Liver (tissue), 9 donors: ENCODE results near the gene RNASE8. TPM values are rescaled to one million over a fixed set of nuclear protein-coding genes. Genes with fewer than 3 reads are reported as not detected.

Experiments
- DNase-seq: peaks from one replicate; pipeline ENCODE4 v3.0.0-alpha.2; 2017; ENCODE audit warnings: low spot score
- H3K27ac ChIP-seq, 2 donors: one replicate each; pipeline ENCODE4 v1.7.0; 2013; ENCODE audit warnings: inconsistent platforms in 2 of 2, low read length in 2 of 2, control low read depth in 1 of 2, low read depth in 1 of 2, mild to moderate bottlenecking in 1 of 2
- H3K27me3 ChIP-seq, 4 donors: one replicate each; pipeline versions ENCODE4 v1.6.1 to v1.7.0; 2013; ENCODE audit warnings: low read length in 3 of 4, inconsistent platforms in 1 of 4, mild to moderate bottlenecking in 1 of 4, moderate library complexity in 1 of 4; ENCODE audit not compliant: control insufficient read depth in 4 of 4, insufficient read depth in 4 of 4
- H3K36me3 ChIP-seq, 4 donors: one replicate each; pipeline versions ENCODE4 v1.6.1 to v1.7.0; 2013; ENCODE audit warnings: low read length in 3 of 4, mild to moderate bottlenecking in 3 of 4, low read depth in 1 of 4, moderate library complexity in 1 of 4; ENCODE audit not compliant: control insufficient read depth in 4 of 4, insufficient read depth in 3 of 4
- H3K4me1 ChIP-seq, 4 donors: one replicate each; pipeline versions ENCODE4 v1.6.1 to v1.7.0; 2013; ENCODE audit warnings: low read length in 3 of 4, mild to moderate bottlenecking in 3 of 4, moderate library complexity in 1 of 4; ENCODE audit not compliant: control insufficient read depth in 4 of 4, insufficient read depth in 4 of 4
- H3K4me3 ChIP-seq, 3 donors: one replicate each; pipeline versions ENCODE4 v1.6.1 to v1.7.0; 2013; ENCODE audit warnings: low read length in 3 of 3, control low read depth in 1 of 3, low read depth in 1 of 3, mild to moderate bottlenecking in 1 of 3
- H3K9ac ChIP-seq, 2 donors: one replicate each; pipeline ENCODE4 v1.7.0; 2013; ENCODE audit warnings: low read length in 2 of 2, mild to moderate bottlenecking in 2 of 2, moderate library complexity in 2 of 2, control low read depth in 1 of 2, low read depth in 1 of 2
- H3K9me3 ChIP-seq, 4 donors: one replicate each; pipeline versions ENCODE4 v1.6.1 to v1.7.0; 2013; ENCODE audit warnings: low read length in 3 of 4; ENCODE audit not compliant: control insufficient read depth in 4 of 4
- EGR1 ChIP-seq, 2 donors: IDR thresholded peaks; 2 replicates each; pipeline ENCODE4 v1.6.1; 2016 to 2018; ENCODE audit warnings: antibody characterized with exemption in 2 of 2, low read depth in 2 of 2
- FOXA1 ChIP-seq: IDR thresholded peaks from 2 replicates; pipeline ENCODE4 v1.6.1; 2016; ENCODE audit warnings: antibody characterized with exemption
- GABPA ChIP-seq, 2 donors: IDR thresholded peaks in 1 of 2; conservative IDR thresholded peaks in 1 of 2; 2 replicates each; pipeline ENCODE4 v1.6.1; 2016; ENCODE audit warnings: antibody characterized with exemption in 2 of 2, mild to moderate bottlenecking in 1 of 2, moderate library complexity in 1 of 2
- HNF4A ChIP-seq, 2 donors: conservative IDR thresholded peaks; 2 replicates each; pipeline ENCODE4 v1.6.1; 2016; ENCODE audit warnings: antibody characterized with exemption in 2 of 2, mild to moderate bottlenecking in 2 of 2
- HNF4G ChIP-seq: IDR thresholded peaks from 2 replicates; pipeline ENCODE4 v1.6.1; 2016; ENCODE audit warnings: antibody characterized with exemption
- JUND ChIP-seq, 2 donors: IDR thresholded peaks; 2 replicates each; pipeline ENCODE4 v1.6.1; 2016; ENCODE audit warnings: antibody characterized with exemption in 2 of 2
- MAX ChIP-seq: IDR thresholded peaks from 2 replicates; pipeline ENCODE4 v1.6.1; 2016; ENCODE audit warnings: antibody characterized with exemption
- NR2F2 ChIP-seq: IDR thresholded peaks from 2 replicates; pipeline ENCODE4 v1.6.1; 2016; ENCODE audit warnings: antibody characterized with exemption
- REST ChIP-seq: IDR thresholded peaks from 2 replicates; pipeline ENCODE4 v1.6.1; 2016; ENCODE audit warnings: antibody characterized with exemption, mild to moderate bottlenecking
- RXRA ChIP-seq, 2 donors: IDR thresholded peaks; 2 replicates each; pipeline ENCODE4 v1.6.1; 2017 to 2018; ENCODE audit warnings: antibody characterized with exemption in 2 of 2, mild to moderate bottlenecking in 1 of 2
- SP1 ChIP-seq: IDR thresholded peaks from 2 replicates; pipeline ENCODE4 v1.6.1; 2018; ENCODE audit warnings: antibody characterized with exemption, mild to moderate bottlenecking
- TAF1 ChIP-seq: conservative IDR thresholded peaks from 2 replicates; pipeline ENCODE4 v1.6.1; 2016; ENCODE audit warnings: antibody characterized with exemption, mild to moderate bottlenecking
- YY1 ChIP-seq: IDR thresholded peaks from 2 replicates; pipeline ENCODE4 v1.6.1; 2016; ENCODE audit warnings: antibody characterized with exemption, mild to moderate bottlenecking
- WGBS: extraction: QIAGEN DNeasy Blood & Tissue Kit; methylation state at CpG from one replicate; pipeline ENCODE4 v1.1.7; 2013; 5-methylcytosine and 5-hydroxymethylcytosine counted together
- polyA plus RNA-seq, 2 donors: library from polyadenylated mRNA; stranded (reverse) in 1 of 2; unstranded in 1 of 2; fragments of 200-250 nt in 1 of 2; fragments of >200 nt in 1 of 2; fragmentation: Nextera tagmentation in 1 of 2; extraction: Ambion mirVana in 1 of 2; gene quantifications; one replicate each; pipeline versions ENCODE4 v1.2.1 to v1.2.3, GENCODE V29; 2013 to 2015
- total RNA-seq, 2 donors: library from RNA; depleted of rRNA; stranded (reverse); fragments of >200 nt; gene quantifications; one replicate each; pipeline ENCODE4 v1.2.3, GENCODE V29; 2014
- TF ChIP-seq, protein P1 (sequence below): IDR thresholded peaks from 2 replicates; pipeline ENCODE4 v1.6.1; 2016; ENCODE audit warnings: antibody characterized with exemption
- TF ChIP-seq, protein P2 (sequence below): IDR thresholded peaks from 2 replicates; pipeline ENCODE4 v1.6.1; 2016; ENCODE audit warnings: antibody characterized with exemption
- donor health status: healthy.
- donor health status: healthy.
- donor health status: healthy.
- donor health status: healthy.
- donor health status: healthy.

The RNASE8 gene
- total and polyA plus RNA-seq, 4 donors, result not detected

GRCh38 chr14:21077672-21078071, 20.1 kb downstream of the RNASE8 start:
- Histone ChIP-seq H3K4me1 (peaks cover 0 to 9% (median 4%) of the 10 kb centered on the region in 4 donors), H3K36me3 (peaks cover 10 to 73% (median 40%) of the 10 kb centered on the region in 4 donors), H3K9ac (no peak overlapping the region), H3K9me3 (no peaks in the 10 kb centered on the region), H3K4me3 (no peak overlapping the region), H3K27me3 (no peaks in the 10 kb centered on the region), H3K27ac (no peak overlapping the region)
- TF ChIP-seq NR2F2 (no peak), REST (no peak), HNF4G (no peak), MAX (no peak), TAF1 (no peak), JUND (IDR thresholded peaks at IDR 0.05) (no peak), SP1 (no peak), GABPA (IDR thresholded peaks at IDR 0.05 in 1 of 2, conservative IDR thresholded peaks at IDR 0.05 in 1 of 2) (no peak), RXRA (IDR thresholded peaks at IDR 0.05) (no peak), YY1 (no peak)
- TF ChIP-seq, protein P1, sequence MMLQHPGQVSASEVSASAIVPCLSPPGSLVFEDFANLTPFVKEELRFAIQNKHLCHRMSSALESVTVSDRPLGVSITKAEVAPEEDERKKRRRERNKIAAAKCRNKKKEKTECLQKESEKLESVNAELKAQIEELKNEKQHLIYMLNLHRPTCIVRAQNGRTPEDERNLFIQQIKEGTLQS, result no peak
- TF ChIP-seq, protein P2, sequence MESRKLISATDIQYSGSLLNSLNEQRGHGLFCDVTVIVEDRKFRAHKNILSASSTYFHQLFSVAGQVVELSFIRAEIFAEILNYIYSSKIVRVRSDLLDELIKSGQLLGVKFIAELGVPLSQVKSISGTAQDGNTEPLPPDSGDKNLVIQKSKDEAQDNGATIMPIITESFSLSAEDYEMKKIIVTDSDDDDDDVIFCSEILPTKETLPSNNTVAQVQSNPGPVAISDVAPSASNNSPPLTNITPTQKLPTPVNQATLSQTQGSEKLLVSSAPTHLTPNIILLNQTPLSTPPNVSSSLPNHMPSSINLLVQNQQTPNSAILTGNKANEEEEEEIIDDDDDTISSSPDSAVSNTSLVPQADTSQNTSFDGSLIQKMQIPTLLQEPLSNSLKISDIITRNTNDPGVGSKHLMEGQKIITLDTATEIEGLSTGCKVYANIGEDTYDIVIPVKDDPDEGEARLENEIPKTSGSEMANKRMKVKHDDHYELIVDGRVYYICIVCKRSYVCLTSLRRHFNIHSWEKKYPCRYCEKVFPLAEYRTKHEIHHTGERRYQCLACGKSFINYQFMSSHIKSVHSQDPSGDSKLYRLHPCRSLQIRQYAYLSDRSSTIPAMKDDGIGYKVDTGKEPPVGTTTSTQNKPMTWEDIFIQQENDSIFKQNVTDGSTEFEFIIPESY, result no peak
- WGBS, result 82% methylated on average over 2 of the region's 2 CpGs
- DNase-seq, result no peak

- Histone ChIP-seq H3K4me1 (peaks cover 0 to 8% (median 5%) of the 10 kb centered on the region in 4 donors), H3K4me3 (no peak overlapping the region), H3K27ac (no peak overlapping the region), H3K36me3 (peaks cover 10 to 76% (median 44%) of the 10 kb centered on the region in 4 donors), H3K9me3 (no peaks in the 10 kb centered on the region), H3K9ac (no peak overlapping the region), H3K27me3 (no peaks in the 10 kb centered on the region)
- 96% methylated on average over 5 of the region's 5 CpGs for WGBS
- TF ChIP-seq REST, result no peak
- no peak for TF ChIP-seq TAF1
- TF ChIP-seq EGR1 (IDR thresholded peaks at IDR 0.05; ENCODE audit: low read depth in 2 of 2), result no peak
- no peak for TF ChIP-seq GABPA (IDR thresholded peaks at IDR 0.05 in 1 of 2, conservative IDR thresholded peaks at IDR 0.05 in 1 of 2)
- TF ChIP-seq FOXA1, result no peak
- no peak for TF ChIP-seq HNF4A (conservative IDR thresholded peaks at IDR 0.05)
- no peak for DNase-seq
Measured at GRCh38 chr14:21078287-21078686, 20.7 kb downstream of the RNASE8 start.
